Activated CD4-positive, alpha-beta T cell treated with anti-CD3 and anti-CD28 coated beads for 24 hours (primary cell): ENCODE results near the gene EFEMP2.

Source experiments
- DNase-seq, 2 donors: peaks; one replicate each; pipeline ENCODE4 v3.0.0-alpha.2; 2020; ENCODE audit warnings: low read depth in 2 of 2

Gene EFEMP2

DNA sequence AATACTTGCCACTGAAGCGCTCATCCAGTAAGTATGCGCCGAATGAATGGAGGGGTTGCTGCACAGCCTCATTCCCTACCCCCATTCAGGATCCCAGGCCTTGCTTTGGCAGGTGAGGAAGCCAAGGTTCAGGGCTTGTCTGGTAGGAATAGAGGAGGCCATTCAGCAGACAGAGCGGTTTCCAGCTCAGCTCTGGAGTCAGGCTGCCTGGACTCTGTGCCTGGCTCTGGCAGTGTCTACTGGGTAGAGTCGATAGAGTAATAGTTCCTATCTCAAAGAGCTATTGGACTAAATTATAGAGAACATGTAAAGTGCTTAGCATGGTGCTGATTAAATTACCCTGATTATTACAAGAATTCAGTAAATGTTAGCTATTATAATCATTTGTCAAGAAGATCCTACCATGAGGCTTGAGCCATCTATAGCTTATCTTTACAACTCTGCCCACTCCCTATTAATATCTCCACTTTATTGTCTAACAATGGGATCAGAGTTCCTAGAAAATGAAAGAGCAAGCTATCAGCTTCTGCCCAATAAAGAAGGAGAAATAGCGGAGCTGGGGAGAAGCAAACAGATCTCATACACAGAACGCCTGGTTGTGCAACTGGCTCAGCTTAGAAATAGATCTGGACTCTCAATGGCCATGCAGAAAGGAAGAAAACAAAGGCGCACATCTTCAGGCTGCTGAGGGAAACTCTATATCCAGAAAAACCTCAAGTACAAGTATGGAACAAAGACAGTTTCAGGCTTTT is 45.4 kb downstream of the EFEMP2 start:
- DNase-seq, result no peak

DNA sequence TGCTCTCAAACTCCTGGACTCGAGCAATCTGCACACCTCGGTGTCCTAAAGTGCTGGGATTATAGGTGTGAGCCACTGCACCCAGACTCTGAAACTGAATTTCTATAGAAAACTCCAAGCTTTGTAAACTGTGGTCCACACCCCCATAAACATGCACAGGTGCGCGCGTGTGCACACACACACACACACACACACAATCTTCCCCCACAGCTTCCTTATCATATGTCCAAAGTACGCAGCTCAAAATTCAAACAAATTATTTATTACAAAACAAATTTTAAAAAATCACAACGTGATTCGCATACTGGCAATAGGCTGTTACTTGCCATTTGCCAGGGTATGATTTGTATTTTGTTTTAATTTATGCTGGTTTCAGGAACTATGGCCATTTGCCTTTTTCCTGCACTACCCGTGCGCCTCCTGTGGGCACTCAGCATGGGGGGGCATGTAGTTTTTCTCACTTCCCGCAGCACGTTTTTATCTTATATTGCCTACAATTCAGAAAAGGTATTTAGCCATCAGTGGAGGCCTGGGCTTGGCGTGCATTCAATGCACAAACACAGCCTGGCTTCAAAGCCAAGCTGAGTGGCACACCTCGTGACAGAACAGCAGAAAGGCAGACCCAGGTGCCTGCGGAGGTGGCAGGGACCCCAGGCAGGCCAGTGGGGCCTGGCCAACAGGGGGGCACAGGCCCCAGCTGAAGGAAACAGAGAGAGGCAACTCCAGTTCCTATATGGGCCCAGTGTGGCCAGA is 49.6 kb downstream of the EFEMP2 start:
- no peak for DNase-seq

DNA sequence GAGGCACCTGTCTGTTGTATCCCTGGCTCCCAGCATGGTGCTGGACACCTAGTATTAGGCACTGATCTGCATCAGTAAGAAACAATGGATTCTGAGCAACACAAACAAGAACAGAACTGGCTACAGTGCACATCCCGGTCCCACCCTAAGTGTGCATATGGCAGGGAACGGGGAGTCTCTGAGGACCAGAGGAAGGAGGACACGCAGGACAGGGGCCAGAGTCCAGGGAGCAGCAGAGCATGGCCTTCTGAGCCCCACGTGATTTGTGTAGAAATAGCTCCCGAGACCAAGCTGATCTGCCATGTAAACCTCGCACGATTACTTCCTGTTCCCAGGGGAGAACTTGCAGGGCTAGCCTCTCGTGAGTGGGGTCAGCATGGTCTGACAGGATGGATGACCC is 51.5 kb downstream of the EFEMP2 start:
- DNase-seq, result no peak

DNA sequence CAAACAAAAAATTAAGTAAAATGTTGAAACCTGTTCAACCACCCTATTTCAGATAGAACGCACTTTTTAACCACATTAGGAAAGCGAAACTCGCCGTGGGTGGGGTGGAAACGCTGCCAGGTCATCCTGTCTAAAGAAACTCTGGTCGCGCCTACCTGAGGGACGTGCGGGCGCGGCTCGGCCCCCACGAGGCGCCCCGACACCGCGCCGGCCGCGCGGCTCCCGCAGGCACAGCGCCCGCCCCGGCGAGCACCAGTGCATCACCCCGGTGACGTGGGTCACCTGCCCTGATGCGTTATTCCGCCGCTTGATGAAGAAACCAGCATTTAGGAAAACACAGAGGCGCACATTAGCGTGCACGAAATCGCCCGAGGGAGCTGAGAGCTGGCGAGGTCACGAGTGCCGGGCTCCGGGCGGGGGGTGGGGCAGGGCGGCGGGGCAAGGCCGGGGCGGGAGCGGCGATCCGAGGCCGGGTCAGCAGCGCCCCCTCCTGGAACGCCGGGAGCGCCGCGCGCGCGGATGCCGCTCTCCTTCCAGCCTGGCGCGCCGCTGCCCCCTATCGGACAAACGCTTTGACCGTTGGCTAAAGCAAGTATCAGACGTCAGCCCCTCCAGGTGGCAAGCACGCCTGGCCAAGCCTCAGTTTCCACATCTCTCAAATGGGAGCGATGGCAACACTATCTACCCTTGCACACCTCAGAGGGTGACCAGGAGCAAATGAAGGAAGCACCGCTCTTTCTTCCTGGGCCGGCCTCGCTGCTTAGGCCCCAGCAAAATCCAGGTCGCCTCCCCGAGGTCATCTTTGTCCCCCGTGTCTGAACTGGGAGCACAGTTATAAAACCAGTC is 54.5 kb downstream of the EFEMP2 start:
- DNase-seq, result peak; percentile 94 to 96

DNA sequence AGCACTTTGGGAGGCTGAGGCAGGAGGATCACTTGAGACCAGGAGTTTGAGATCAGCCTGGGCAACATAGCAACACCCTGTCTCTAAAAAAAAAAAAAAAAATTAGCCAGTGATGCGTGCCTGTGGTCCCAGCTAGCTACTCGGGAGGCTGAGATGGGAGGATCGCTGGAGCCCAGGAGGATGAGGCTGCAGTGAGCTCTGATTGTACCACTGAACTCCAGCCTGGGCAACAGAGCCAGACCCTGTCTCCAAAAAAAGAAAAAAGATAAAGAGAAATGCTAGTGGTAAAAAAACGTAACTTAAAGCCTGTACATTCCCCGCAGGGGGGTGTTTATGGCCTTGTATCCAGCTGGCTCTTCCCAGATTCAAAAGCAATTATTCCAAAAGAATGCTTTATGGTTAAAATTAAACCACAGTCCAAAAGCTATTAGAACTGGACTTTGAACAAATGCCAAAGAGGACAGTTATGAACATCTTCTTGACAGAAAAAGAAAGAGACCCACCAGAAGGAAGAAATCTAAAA is 55.2 kb downstream of the EFEMP2 start:
- DNase-seq, result no peak

DNA sequence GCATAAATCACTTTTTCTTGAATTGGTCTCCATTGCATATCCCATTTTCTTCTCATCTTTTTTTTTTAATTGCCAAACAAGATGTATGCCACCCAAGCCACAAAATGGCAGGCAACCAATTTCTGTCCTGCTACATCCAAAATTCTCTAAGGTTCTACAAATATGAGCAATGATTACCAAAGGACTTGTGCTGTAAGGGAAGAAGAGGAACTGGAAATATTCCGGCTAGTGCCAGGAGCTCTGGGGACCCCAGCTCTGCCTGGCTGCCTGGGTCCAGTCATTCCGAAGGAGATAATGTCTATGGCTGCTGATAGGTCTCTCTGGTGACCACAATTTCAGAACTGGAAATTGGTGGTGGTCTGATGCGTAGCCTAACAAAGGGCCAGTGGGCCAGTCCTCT is 55.9 kb downstream of the EFEMP2 start:
- DNase-seq, result no peak
